Lower lobe of right lung (tissue), 2 donors: ENCODE data around the gene SLC66A2. TPM values are rescaled to one million over a fixed set of nuclear protein-coding genes. Genes with fewer than 3 reads are reported as not detected.

Experiments used
- ATAC-seq, 2 donors: fragments of 200-7000 bp; cut with Tn5 transposase; one replicate each; pipeline ENCODE4 v1.9.1; 2020 to 2022; ENCODE audit warnings: mild to moderate bottlenecking in 2 of 2, moderate library complexity in 2 of 2
- DNase-seq: peaks from one replicate; pipeline ENCODE4 v3.0.0-alpha.2; 2020
- H3K27ac ChIP-seq: fragments of 200-600 bp; one replicate; pipeline ENCODE4 v1.8.0; 2022
- H3K27me3 ChIP-seq: fragments of 200-600 bp; one replicate; pipeline ENCODE4 v1.8.0; 2022; ENCODE audit warnings: low read depth
- H3K36me3 ChIP-seq: fragments of 200-600 bp; one replicate; pipeline ENCODE4 v1.8.0; 2022; ENCODE audit warnings: mild to moderate bottlenecking
- H3K4me1 ChIP-seq: fragments of 200-600 bp; one replicate; pipeline ENCODE4 v1.8.0; 2022
- H3K4me3 ChIP-seq: fragments of 200-600 bp; one replicate; pipeline ENCODE4 v1.8.0; 2022; ENCODE audit warnings: mild to moderate bottlenecking
- H3K9me3 ChIP-seq: fragments of 200-600 bp; one replicate; pipeline ENCODE4 v1.8.0; 2022
- CTCF ChIP-seq: fragments of 200-600 bp; IDR thresholded peaks from one replicate; pipeline ENCODE4 v1.8.0; 2022; ENCODE audit warnings: antibody characterized with exemption, mild to moderate bottlenecking
- intact Hi-C: fragments of 100-400 bp; cut with DNase I; formaldehyde crosslinking; loops from one replicate; pipeline ENCODE4 v1.11.0; 2022
- total RNA-seq: library from RNA; stranded (reverse); fragmentation: NEBNext Ultra II Directional; extraction: Animal tissue kit (Norgen Biotek cat#: 25700); gene quantifications from one replicate; pipeline ENCODE4 v1.2.1, GENCODE V29; 2021
- donor health status: DM: no; HTN: yes; CAD: no; lungs with severe emphysema.

SLC66A2 gene
- total RNA-seq, 1 donor from 2014 or later: 54.2 TPM

DNA sequence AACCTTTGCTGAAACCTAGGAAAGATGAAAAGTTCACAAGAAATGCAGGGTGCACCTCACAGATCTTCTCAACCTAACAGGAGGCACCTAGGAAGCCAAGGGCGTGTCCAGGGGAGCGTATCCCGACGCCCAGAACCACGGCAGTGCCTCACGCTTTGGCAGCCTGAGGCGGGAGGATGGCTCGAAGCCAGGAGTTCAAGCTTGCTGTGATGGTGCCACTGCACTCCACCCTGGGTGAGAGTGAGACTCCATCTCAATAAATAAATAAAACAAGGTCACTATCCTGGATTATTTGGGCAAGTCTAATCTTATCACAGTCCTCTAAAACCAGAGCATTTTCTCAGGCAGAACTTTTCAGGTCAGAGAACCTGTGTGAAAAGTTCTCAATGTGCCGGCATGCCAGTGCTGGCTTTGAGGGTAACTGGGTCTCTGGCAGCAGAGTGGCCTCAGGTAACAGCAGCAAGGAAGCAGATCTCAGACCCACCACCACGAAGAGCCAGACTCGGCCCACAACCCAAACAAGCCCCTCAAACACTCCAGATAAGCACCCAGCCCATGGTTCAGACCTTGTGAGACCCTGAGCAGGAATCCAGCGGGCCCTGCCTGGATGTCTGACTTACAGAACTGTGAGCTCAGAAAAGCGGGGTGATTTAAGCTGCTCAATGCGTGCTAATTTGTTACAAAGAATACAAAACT lies 24.7 kb upstream of the SLC66A2 start:
- intact Hi-C loops: no loop called here
- TF ChIP-seq CTCF: no peak
- Histone ChIP-seq H3K9me3 (no peaks in the 10 kb centered on the region), H3K36me3 (peaks cover 68% of the 10 kb centered on the region), H3K4me3 (no peak overlapping the region), H3K27me3 (no peaks in the 10 kb centered on the region), H3K4me1 (no peaks in the 10 kb centered on the region), H3K27ac (no peak overlapping the region)
- ATAC-seq (no peak), DNase-seq (no peak)

DNA sequence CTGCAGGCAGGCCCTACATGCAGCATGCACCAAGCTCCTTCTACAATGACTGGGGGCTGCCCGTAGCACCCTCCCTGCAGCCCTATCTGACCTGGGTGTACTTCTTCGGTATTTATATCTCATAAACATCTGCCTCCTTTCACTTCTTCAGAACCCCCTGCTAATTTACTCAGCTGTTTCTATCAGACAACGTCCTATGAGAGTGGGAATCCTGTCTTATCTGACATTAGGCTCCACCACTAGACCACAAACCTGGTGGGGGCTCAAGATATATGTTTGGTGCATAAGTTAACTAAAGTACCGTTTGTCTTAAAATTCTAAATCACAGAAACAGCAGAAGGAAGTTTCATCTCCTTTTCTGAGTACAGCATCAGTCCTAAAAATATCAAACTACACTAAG lies 23.6 kb upstream of the SLC66A2 start:
- Histone ChIP-seq H3K27ac (no peak overlapping the region), H3K9me3 (no peaks in the 10 kb centered on the region), H3K4me1 (no peaks in the 10 kb centered on the region), H3K27me3 (no peaks in the 10 kb centered on the region), H3K36me3 (peaks cover 79% of the 10 kb centered on the region), H3K4me3 (no peak overlapping the region)
- DNase-seq (no peak), ATAC-seq (no peak)
- intact Hi-C loops: no loop called here
- no peak for TF ChIP-seq CTCF

DNA sequence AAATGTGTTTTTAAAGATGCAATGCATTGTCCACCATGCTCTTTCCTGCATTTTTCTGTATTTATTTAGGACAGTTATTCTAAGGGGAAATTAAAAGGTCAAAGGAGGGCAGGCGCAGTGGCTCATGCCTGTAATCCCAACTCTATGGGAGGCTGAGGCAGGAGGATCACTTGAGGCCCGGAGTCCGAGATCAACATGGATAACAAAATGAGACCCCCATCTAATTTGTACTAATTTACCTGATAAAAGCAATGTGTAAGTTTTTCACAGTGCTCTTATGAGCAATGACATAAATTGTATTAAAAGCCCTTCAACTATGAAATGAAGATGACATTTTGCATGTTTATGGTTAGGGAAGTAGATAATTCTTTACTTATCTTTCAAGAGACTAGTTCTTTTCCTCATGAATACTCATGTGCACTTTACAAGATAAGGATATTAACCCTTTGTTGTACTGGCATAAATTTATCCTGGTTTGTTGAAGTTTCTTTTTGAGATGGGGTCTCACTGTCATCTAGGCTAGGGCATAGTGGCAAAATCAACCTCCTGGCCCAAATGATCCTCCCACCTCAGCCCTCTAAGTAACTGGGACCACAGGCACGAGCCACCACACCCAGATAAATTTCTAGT lies 22.7 kb upstream of the SLC66A2 start:
- Histone ChIP-seq H3K27ac (no peak overlapping the region), H3K36me3 (peaks cover 80% of the 10 kb centered on the region), H3K27me3 (no peaks in the 10 kb centered on the region), H3K9me3 (no peaks in the 10 kb centered on the region), H3K4me1 (no peaks in the 10 kb centered on the region), H3K4me3 (no peak overlapping the region)
- intact Hi-C loops: no loop called here
- no peak for DNase-seq
- no peak for TF ChIP-seq CTCF
- ATAC-seq: no peak

- no peak overlapping the region for H3K4me3 ChIP-seq
- no peaks in the 10 kb centered on the region for H3K27me3 ChIP-seq
- H3K4me1 ChIP-seq: no peaks in the 10 kb centered on the region
- intact Hi-C loops: no loop called here
- TF ChIP-seq CTCF: no peak
- no peak for DNase-seq
- H3K36me3 ChIP-seq: peaks cover 77% of the 10 kb centered on the region
- no peak overlapping the region for H3K27ac ChIP-seq
- no peak for ATAC-seq
- H3K9me3 ChIP-seq: no peaks in the 10 kb centered on the region
Observed at GRCh38 chr18:79973517-79973916, 22.1 kb upstream of the SLC66A2 start.

GRCh38 chr18:79972720-79973119 lies 21.3 kb upstream of the SLC66A2 start:
- no peak for TF ChIP-seq CTCF
- Histone ChIP-seq H3K27me3 (no peaks in the 10 kb centered on the region), H3K36me3 (peaks cover 85% of the 10 kb centered on the region), H3K9me3 (no peaks in the 10 kb centered on the region), H3K4me3 (no peak overlapping the region), H3K4me1 (no peaks in the 10 kb centered on the region), H3K27ac (no peak overlapping the region)
- intact Hi-C loops: no loop called here
- ATAC-seq: no peak
- no peak for DNase-seq
